ENCODE results near the gene PDX1. TPM values are rescaled to one million over a fixed set of nuclear protein-coding genes. Genes with fewer than 3 reads are reported as not detected.
A peak's percentile ranks its signal among the peaks of the same experiment; 100 is the strongest.

PDX1 gene
- total and polyA plus RNA-seq, 3 donors from 2014 or later, result 0.12 to 0.24 TPM; not detected in 1

DNA sequence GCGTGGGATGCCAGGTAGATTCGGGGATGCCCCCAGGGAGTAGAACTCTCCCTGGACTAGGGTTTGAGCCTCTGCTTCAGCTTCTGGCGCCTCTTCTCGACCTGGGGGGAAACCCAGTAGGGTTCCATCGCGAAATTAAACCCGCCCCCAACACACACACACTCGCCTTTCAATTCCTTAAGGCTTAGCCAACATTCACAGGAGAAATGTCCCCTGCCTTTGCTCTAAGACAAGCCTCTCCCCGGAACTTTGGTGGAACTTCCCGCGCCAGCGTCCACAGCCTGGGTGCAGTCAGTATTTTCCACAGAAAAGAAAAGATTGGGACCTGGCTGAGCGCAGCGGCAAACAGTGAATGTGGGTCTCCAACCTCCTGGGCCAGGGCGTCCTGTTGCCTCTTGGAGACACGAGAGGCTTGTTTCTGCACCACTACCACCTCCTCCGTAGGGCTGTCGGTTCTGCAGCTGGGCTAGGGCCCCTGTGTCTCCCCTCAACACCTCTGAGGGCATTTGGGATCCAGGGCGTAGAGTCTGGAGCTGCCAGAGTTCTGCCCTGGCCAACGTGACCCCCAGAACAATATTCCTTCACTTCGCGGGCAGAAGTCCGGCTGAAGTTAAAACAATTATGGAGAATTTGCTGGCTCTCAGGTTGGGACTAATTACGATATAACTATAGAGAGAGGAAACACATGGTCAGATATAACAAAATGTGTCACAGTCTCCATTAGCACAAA, 3.2 kb downstream of the PDX1 start:
- intact Hi-C loops (cut with DNase I; ENCODE audit: low total_unique reads), result no loop called here
- Histone ChIP-seq H3K4me1 (peaks cover 18% of the 10 kb centered on the region), H3K36me3 (ENCODE audit: low read depth, missing control alignments) (no peaks in the 10 kb centered on the region), H3K4me3 (no peak overlapping the region), H3K27me3 (no peaks in the 10 kb centered on the region), H3K9me3 (no peaks in the 10 kb centered on the region), H3K27ac (no peak overlapping the region)
- TF ChIP-seq POLR2A (IDR thresholded peaks at IDR 0.05), result no peak
- TF ChIP-seq, protein P1, sequence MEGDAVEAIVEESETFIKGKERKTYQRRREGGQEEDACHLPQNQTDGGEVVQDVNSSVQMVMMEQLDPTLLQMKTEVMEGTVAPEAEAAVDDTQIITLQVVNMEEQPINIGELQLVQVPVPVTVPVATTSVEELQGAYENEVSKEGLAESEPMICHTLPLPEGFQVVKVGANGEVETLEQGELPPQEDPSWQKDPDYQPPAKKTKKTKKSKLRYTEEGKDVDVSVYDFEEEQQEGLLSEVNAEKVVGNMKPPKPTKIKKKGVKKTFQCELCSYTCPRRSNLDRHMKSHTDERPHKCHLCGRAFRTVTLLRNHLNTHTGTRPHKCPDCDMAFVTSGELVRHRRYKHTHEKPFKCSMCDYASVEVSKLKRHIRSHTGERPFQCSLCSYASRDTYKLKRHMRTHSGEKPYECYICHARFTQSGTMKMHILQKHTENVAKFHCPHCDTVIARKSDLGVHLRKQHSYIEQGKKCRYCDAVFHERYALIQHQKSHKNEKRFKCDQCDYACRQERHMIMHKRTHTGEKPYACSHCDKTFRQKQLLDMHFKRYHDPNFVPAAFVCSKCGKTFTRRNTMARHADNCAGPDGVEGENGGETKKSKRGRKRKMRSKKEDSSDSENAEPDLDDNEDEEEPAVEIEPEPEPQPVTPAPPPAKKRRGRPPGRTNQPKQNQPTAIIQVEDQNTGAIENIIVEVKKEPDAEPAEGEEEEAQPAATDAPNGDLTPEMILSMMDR (IDR thresholded peaks at IDR 0.05), result no peak
- 4 to 6% methylated on average over 22 to 24 of the region's 24 CpGs for WGBS, 2 donors
- no peak for DNase-seq

DNA sequence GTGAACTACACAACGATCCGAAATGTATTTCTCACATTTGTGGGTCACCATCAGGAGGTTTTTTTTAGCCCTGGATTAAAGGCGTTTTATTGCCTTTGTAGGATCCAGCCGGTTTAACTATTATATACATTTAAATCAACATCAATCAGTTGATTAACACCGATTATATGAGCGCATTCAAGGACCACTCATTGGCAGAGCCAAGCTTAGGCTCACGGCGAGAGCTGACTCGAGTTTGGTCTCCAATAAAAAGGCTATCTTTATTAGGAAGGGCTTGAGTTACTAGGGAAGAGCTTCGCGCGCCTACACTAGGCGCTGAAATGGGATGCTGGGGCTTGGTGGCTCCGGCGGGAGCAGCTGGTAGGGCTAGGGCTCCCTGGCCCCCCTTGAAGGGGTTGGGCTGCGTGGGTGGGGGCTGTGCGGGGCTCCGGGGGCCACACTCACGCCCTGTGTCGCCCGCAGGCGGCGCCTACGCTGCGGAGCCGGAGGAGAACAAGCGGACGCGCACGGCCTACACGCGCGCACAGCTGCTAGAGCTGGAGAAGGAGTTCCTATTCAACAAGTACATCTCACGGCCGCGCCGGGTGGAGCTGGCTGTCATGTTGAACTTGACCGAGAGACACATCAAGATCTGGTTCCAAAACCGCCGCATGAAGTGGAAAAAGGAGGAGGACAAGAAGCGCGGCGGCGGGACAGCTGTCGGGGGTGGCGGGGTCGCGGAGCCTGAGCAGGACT, 4.2 kb downstream of the PDX1 start:
- WGBS, 2 donors, result 2 to 4% methylated on average over 19 to 48 of the region's 48 CpGs
- Histone ChIP-seq H3K27ac (no peak overlapping the region), H3K4me1 (peaks cover 17% of the 10 kb centered on the region), H3K36me3 (ENCODE audit: low read depth, missing control alignments) (no peaks in the 10 kb centered on the region), H3K27me3 (no peaks in the 10 kb centered on the region), H3K4me3 (peak overlapping the region; percentile 2 to 4), H3K9me3 (no peaks in the 10 kb centered on the region)
- DNase-seq, result peak; percentile 40
- TF ChIP-seq POLR2A (IDR thresholded peaks at IDR 0.05), result no peak
- TF ChIP-seq, protein P1 (IDR thresholded peaks at IDR 0.05), result no peak
- intact Hi-C loops (cut with DNase I; ENCODE audit: low total_unique reads), result no loop called here

DNA sequence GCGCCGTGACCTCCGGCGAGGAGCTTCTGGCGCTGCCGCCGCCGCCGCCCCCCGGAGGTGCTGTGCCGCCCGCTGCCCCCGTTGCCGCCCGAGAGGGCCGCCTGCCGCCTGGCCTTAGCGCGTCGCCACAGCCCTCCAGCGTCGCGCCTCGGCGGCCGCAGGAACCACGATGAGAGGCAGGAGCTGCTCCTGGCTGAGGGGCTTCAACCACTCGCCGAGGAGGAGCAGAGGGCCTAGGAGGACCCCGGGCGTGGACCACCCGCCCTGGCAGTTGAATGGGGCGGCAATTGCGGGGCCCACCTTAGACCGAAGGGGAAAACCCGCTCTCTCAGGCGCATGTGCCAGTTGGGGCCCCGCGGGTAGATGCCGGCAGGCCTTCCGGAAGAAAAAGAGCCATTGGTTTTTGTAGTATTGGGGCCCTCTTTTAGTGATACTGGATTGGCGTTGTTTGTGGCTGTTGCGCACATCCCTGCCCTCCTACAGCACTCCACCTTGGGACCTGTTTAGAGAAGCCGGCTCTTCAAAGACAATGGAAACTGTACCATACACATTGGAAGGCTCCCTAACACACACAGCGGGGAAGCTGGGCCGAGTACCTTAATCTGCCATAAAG, 4.8 kb downstream of the PDX1 start:
- WGBS, 2 donors, result 2% methylated on average over 18 to 25 of the region's 46 CpGs
- Histone ChIP-seq H3K4me1 (peaks cover 17% of the 10 kb centered on the region), H3K27me3 (no peaks in the 10 kb centered on the region)

DNA sequence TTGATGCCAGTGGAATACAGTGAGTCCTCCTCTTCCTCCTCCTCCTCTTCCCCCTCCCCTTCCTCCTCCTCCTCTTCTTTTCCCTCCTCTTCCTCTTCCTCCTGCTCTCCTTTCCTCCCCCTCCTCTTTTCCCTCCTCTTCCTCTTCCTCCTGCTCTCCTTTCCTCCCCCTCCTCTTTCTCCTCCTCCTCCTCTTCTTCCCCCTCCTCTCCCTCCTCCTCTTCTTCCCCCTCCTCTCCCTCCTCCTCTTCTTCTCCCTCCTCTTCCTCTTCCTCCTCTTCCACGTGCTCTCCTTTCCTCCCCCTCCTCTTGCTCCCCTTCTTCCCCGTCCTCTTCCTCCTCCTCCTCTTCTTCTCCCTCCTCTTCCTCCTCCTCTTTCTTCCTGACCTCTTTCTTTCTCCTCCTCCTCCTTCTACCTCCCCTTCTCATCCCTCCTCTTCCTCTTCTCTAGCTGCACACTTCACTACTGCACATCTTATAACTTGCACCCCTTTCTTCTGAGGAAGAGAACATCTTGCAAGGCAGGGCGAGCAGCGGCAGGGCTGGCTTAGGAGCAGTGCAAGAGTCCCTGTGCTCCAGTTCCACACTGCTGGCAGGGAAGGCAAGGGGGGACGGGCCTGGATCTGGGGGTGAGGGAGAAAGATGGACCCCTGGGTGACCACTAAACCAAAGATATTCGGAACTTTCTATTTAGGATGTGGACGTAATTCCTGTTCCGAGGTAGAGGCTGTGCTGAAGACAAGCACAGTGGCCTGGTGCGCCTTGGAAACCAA, 5.6 kb downstream of the PDX1 start:
- H3K4me1 ChIP-seq, result peaks cover 11% of the 10 kb centered on the region
- no peak overlapping the region for H3K4me3 ChIP-seq
- intact Hi-C loops (cut with DNase I; ENCODE audit: low total_unique reads), result no loop called here
- H3K36me3 ChIP-seq (ENCODE audit: low read depth, missing control alignments), result no peaks in the 10 kb centered on the region
- DNase-seq, result no peak
- TF ChIP-seq POLR2A (IDR thresholded peaks at IDR 0.05), result no peak
- TF ChIP-seq, protein P1 (IDR thresholded peaks at IDR 0.05), result no peak
- no peaks in the 10 kb centered on the region for H3K9me3 ChIP-seq
- no peak overlapping the region for H3K27ac ChIP-seq
- no peaks in the 10 kb centered on the region for H3K27me3 ChIP-seq
- WGBS, 2 donors, result 17 to 18% methylated on average over 9 of the region's 9 CpGs

More for the DNA sequence above, 4.8 kb downstream of the PDX1 start:
- no peak for DNase-seq
- Histone ChIP-seq H3K36me3 (ENCODE audit: low read depth, missing control alignments) (no peaks in the 10 kb centered on the region), H3K4me3 (peak overlapping the region; percentile 2 to 4), H3K9me3 (no peaks in the 10 kb centered on the region), H3K27ac (no peak overlapping the region)
- TF ChIP-seq, protein P1 (IDR thresholded peaks at IDR 0.05), result no peak
- TF ChIP-seq POLR2A (IDR thresholded peaks at IDR 0.05), result no peak
- intact Hi-C loops (cut with DNase I; ENCODE audit: low total_unique reads), result no loop called here

Measured in testis (tissue), 3 donors.